Neural cell (in vitro differentiated cells): Measurements from ENCODE around the gene NRF1. TPM values are rescaled to one million over a fixed set of nuclear protein-coding genes. Genes with fewer than 3 reads are reported as not detected.

ENCODE experiments used
- H2AFZ ChIP-seq: fragments of 200-600, 300-800 bp; sonication (generic), shearing (Covaris generic); 2 replicates; pipeline ENCODE4 v1.6.0; 2014; ENCODE audit warnings: low read depth, mild to moderate bottlenecking, antibody characterized with exemption, low read length, moderate library complexity
- H3F3A ChIP-seq: fragments of 200-600 bp; shearing (Covaris generic); 2 replicates; pipeline ENCODE4 v1.6.1; 2016; ENCODE audit warnings: mild to moderate bottlenecking, moderate library complexity, mixed read lengths, antibody characterized with exemption, low read length; ENCODE audit not compliant: insufficient read depth, poor library complexity, severe bottlenecking
- H3K27ac ChIP-seq: fragments of 200-600, 300-800 bp; sonication (generic), shearing (Covaris generic); 2 replicates; pipeline ENCODE4 v1.5.1; 2014; ENCODE audit warnings: mild to moderate bottlenecking, low read length, moderate library complexity
- H3K27me3 ChIP-seq: fragments of 300-800, 200-600 bp; sonication (generic), shearing (Covaris generic); 2 replicates; pipeline ENCODE4 v1.6.0; 2014; ENCODE audit warnings: mild to moderate bottlenecking, low read depth, low read length, moderate library complexity; ENCODE audit not compliant: insufficient read depth
- H3K36me3 ChIP-seq: fragments of 300-800, 200-600 bp; sonication (generic), shearing (Covaris generic); 2 replicates; pipeline ENCODE4 v1.5.1; 2014; ENCODE audit warnings: mild to moderate bottlenecking, antibody characterized with exemption, low read length, moderate library complexity; ENCODE audit not compliant: insufficient read depth
- H3K4me2 ChIP-seq: fragments of 300-800, 200-600 bp; sonication (generic), shearing (Covaris generic); 2 replicates; pipeline ENCODE4 v1.6.0; 2014; ENCODE audit warnings: mild to moderate bottlenecking, low read length
- H3K4me3 ChIP-seq: fragments of 300-800, 200-600 bp; sonication (generic), shearing (Covaris generic); 2 replicates; pipeline ENCODE4 v1.5.1; 2014; ENCODE audit warnings: mild to moderate bottlenecking, low read length, moderate library complexity
- H3K79me2 ChIP-seq: fragments of 200-600 bp; shearing (Covaris generic); replicated peaks from 2 replicates; pipeline ENCODE4 v1.6.0; 2014; ENCODE audit warnings: mild to moderate bottlenecking, low read length, moderate library complexity; ENCODE audit not compliant: insufficient read depth
- H3K9ac ChIP-seq: fragments of 300-800, 200-600 bp; sonication (generic), shearing (Covaris generic); 2 replicates; pipeline ENCODE4 v1.6.1; 2016; ENCODE audit warnings: mild to moderate bottlenecking, low read length, mixed read lengths
- H3K9me2 ChIP-seq: fragments of 200-600 bp; shearing (Covaris generic); 2 replicates; pipeline ENCODE4 v1.6.1; 2016; ENCODE audit warnings: mild to moderate bottlenecking, low read length, mixed read lengths; ENCODE audit not compliant: insufficient read depth
- H3K9me3 ChIP-seq: fragments of 200-600, 300-800 bp; sonication (generic), shearing (Covaris generic); 2 replicates; pipeline ENCODE4 v1.6.1; 2016; ENCODE audit warnings: mild to moderate bottlenecking, mixed run types, low read length, moderate library complexity, mixed read lengths
- H4K20me1 ChIP-seq: fragments of 200-600 bp; shearing (Covaris generic); 2 replicates; pipeline ENCODE4 v1.6.1; 2016; ENCODE audit warnings: mild to moderate bottlenecking, mixed run types; ENCODE audit not compliant: insufficient read depth
- EP300 ChIP-seq: fragments of 450-650 bp; conservative IDR thresholded peaks from 2 replicates; pipeline ENCODE4 v1.6.1; 2014; ENCODE audit warnings: antibody characterized with exemption, mild to moderate bottlenecking, moderate library complexity; ENCODE audit not compliant: poor library complexity, severe bottlenecking
- EZH2 ChIP-seq: fragments of 200-600, 300-800 bp; shearing (Covaris generic), sonication (generic); IDR thresholded peaks from 2 replicates; pipeline ENCODE4 v1.6.1; 2014; ENCODE audit warnings: antibody characterized with exemption, low read length, borderline replicate concordance, mild to moderate bottlenecking; ENCODE audit not compliant: insufficient read depth, poor library complexity, severe bottlenecking
- MXI1 ChIP-seq: fragments of 450-650 bp; conservative IDR thresholded peaks from 2 replicates; pipeline ENCODE4 v1.6.1; 2014; ENCODE audit warnings: antibody characterized with exemption, mild to moderate bottlenecking; ENCODE audit not compliant: poor library complexity, severe bottlenecking
- POLR2AphosphoS5 ChIP-seq: IDR thresholded peaks from 2 replicates; pipeline ENCODE4 v1.6.1; 2012
- RAD21 ChIP-seq: fragments of 450-650 bp; conservative IDR thresholded peaks from 2 replicates; pipeline ENCODE4 v1.6.1; 2014; ENCODE audit warnings: antibody characterized with exemption, mild to moderate bottlenecking, moderate library complexity
- SMC3 ChIP-seq: fragments of 450-650 bp; conservative IDR thresholded peaks from 2 replicates; pipeline ENCODE4 v1.6.1; 2014; ENCODE audit warnings: antibody characterized with exemption, mild to moderate bottlenecking, moderate library complexity; ENCODE audit not compliant: poor library complexity
- TAF1 ChIP-seq: IDR thresholded peaks from 2 replicates; pipeline ENCODE4 v1.6.1; 2012; ENCODE audit warnings: low read depth
- polyA plus RNA-seq: library from polyadenylated mRNA; depleted of rRNA; stranded (reverse); fragments of >200 nt; gene quantifications from 2 replicates; pipeline ENCODE4 v1.2.3, GENCODE V29; 2014
- TF ChIP-seq, protein P1 (sequence below): fragments of 450-650 bp; IDR thresholded peaks from 2 replicates; pipeline ENCODE4 v1.5.1; 2014; ENCODE audit warnings: antibody characterized with exemption, mild to moderate bottlenecking, moderate library complexity; ENCODE audit not compliant: poor library complexity, severe bottlenecking
- TF ChIP-seq, protein P2 (sequence below): IDR thresholded peaks from 2 replicates; pipeline ENCODE4 v1.6.1; 2012; ENCODE audit warnings: borderline replicate concordance

The NRF1 gene
- polyA plus RNA-seq, 1 donor from 2014 or later: 13.2 TPM

DNA sequence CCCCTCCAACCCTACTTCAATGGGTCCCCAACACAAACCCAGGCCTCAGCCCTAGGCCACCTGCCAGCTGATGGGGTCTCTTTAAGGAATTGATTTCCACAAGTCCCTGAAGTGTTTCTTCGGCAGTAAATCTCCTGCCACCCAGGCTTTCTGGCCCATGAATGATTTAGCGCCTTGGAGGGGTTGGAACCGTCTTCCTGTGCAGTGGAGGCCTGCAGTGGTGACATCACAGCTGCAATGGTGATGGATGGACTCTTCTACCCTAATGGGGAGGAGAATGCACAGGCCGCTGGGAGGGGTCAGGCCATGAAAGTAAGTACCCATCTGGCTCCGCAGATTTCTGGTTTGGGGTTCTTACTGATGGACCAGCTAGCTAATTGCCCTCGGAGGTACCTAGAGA, 177.5 kb downstream of the NRF1 start:
- Histone ChIP-seq H4K20me1 (no peaks in the 10 kb centered on the region), H3K4me2 (no peak overlapping the region), H2AFZ (no peak overlapping the region), H3K4me3 (no peak overlapping the region), H3K36me3 (no peaks in the 10 kb centered on the region), H3K9me3 (peaks cover 4% of the 10 kb centered on the region), H3K27me3 (peaks cover 37% of the 10 kb centered on the region), H3K9me2 (no peaks in the 10 kb centered on the region), H3K9ac (no peak overlapping the region), H3K79me2 (no peaks in the 10 kb centered on the region), H3K27ac (no peak overlapping the region), H3F3A (no peaks in the 10 kb centered on the region)
- no peak for TF ChIP-seq EP300
- TF ChIP-seq, protein P1, sequence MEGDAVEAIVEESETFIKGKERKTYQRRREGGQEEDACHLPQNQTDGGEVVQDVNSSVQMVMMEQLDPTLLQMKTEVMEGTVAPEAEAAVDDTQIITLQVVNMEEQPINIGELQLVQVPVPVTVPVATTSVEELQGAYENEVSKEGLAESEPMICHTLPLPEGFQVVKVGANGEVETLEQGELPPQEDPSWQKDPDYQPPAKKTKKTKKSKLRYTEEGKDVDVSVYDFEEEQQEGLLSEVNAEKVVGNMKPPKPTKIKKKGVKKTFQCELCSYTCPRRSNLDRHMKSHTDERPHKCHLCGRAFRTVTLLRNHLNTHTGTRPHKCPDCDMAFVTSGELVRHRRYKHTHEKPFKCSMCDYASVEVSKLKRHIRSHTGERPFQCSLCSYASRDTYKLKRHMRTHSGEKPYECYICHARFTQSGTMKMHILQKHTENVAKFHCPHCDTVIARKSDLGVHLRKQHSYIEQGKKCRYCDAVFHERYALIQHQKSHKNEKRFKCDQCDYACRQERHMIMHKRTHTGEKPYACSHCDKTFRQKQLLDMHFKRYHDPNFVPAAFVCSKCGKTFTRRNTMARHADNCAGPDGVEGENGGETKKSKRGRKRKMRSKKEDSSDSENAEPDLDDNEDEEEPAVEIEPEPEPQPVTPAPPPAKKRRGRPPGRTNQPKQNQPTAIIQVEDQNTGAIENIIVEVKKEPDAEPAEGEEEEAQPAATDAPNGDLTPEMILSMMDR: no peak
- TF ChIP-seq MXI1: no peak
- TF ChIP-seq SMC3: no peak
- no peak for TF ChIP-seq RAD21
- TF ChIP-seq, protein P2, sequence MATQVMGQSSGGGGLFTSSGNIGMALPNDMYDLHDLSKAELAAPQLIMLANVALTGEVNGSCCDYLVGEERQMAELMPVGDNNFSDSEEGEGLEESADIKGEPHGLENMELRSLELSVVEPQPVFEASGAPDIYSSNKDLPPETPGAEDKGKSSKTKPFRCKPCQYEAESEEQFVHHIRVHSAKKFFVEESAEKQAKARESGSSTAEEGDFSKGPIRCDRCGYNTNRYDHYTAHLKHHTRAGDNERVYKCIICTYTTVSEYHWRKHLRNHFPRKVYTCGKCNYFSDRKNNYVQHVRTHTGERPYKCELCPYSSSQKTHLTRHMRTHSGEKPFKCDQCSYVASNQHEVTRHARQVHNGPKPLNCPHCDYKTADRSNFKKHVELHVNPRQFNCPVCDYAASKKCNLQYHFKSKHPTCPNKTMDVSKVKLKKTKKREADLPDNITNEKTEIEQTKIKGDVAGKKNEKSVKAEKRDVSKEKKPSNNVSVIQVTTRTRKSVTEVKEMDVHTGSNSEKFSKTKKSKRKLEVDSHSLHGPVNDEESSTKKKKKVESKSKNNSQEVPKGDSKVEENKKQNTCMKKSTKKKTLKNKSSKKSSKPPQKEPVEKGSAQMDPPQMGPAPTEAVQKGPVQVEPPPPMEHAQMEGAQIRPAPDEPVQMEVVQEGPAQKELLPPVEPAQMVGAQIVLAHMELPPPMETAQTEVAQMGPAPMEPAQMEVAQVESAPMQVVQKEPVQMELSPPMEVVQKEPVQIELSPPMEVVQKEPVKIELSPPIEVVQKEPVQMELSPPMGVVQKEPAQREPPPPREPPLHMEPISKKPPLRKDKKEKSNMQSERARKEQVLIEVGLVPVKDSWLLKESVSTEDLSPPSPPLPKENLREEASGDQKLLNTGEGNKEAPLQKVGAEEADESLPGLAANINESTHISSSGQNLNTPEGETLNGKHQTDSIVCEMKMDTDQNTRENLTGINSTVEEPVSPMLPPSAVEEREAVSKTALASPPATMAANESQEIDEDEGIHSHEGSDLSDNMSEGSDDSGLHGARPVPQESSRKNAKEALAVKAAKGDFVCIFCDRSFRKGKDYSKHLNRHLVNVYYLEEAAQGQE: no peak
- TF ChIP-seq EZH2: no peak
- no peak for TF ChIP-seq POLR2AphosphoS5
- TF ChIP-seq TAF1: no peak

DNA sequence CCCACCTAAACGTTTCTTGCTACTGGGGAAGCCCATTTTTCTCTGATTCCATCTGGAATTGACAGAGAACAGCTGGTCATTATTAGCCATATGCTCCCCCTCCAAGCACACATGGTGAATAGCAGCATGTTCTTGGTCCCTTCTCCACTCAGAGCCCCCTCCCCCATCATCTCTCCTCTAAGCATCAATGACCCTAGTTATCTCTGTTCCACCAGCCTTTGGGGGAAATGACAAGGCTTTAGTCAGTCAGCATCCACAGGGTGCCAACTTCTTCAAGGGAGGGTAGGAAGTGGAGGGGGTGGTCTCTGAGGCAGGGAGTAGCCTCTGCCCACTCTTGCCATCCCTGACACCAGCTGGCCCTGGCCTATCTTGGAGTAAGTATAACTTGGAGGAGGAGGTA, 178.1 kb downstream of the NRF1 start:
- no peaks in the 10 kb centered on the region for H3K36me3 ChIP-seq
- H3F3A ChIP-seq: no peaks in the 10 kb centered on the region
- H3K9me2 ChIP-seq: no peaks in the 10 kb centered on the region
- H3K9me3 ChIP-seq: peaks cover 2% of the 10 kb centered on the region
- TF ChIP-seq SMC3: no peak
- no peak for TF ChIP-seq MXI1
- no peak for TF ChIP-seq EP300
- TF ChIP-seq POLR2AphosphoS5: no peak
- TF ChIP-seq, protein P2: no peak
- no peak for TF ChIP-seq TAF1
- TF ChIP-seq EZH2: no peak
- H3K27ac ChIP-seq: no peak overlapping the region
- H3K9ac ChIP-seq: no peak overlapping the region
- H3K4me2 ChIP-seq: no peak overlapping the region
- H2AFZ ChIP-seq: no peak overlapping the region
- H3K79me2 ChIP-seq: no peaks in the 10 kb centered on the region
- peaks cover 31% of the 10 kb centered on the region for H3K27me3 ChIP-seq
- H3K4me3 ChIP-seq: no peak overlapping the region
- no peaks in the 10 kb centered on the region for H4K20me1 ChIP-seq
